Measurements from ENCODE around the gene RACK1. TPM values are rescaled to one million over a fixed set of nuclear protein-coding genes. Genes with fewer than 3 reads are reported as not detected.

Gene RACK1
- total and polyA plus RNA-seq, 10 donors: 1,202 to 3,598 (median 2,333) TPM

GRCh38 chr5:181230551-181230950 lies 13.2 kb downstream of the RACK1 start:
- H3K4me3 ChIP-seq: no peak overlapping the region
- H3K27me3 ChIP-seq (replicated peaks in 1 of 7): no peaks in the 10 kb centered on the region

GRCh38 chr5:181229996-181230395 lies 13.7 kb downstream of the RACK1 start:
- H3K4me1 ChIP-seq: peaks cover 0 to 47% (median 14%) of the 10 kb centered on the region in 6 donors
- H3K27ac ChIP-seq: no peak overlapping the region

More at GRCh38 chr5:181230551-181230950, 13.2 kb downstream of the RACK1 start:
- intact Hi-C loops (cut with DNase I; ENCODE audit: low total_unique reads): no loop called here
- peaks cover 0 to 42% (median 9%) of the 10 kb centered on the region in 6 donors for H3K4me1 ChIP-seq
- no peak overlapping the region for H3K27ac ChIP-seq
- TF ChIP-seq CTCF (IDR thresholded peaks at IDR 0.05 in 8 of 11, conservative IDR thresholded peaks at IDR 0.05 in 3 of 11) (no peak), POLR2A (IDR thresholded peaks at IDR 0.05) (no peak), POLR2AphosphoS5 (IDR thresholded peaks at IDR 0.05) (no peak)
- peaks cover 0 to 85% (median 61%) of the 10 kb centered on the region in 6 donors for H3K36me3 ChIP-seq
- DNase-seq: no peak
- WGBS, 5 donors: 62 to 77% (median 69%) methylated on average over 6 of the region's 6 CpGs
- H3K9me3 ChIP-seq: no peaks in the 10 kb centered on the region

GRCh38 chr5:181224390-181225229 lies 19.1 kb downstream of the RACK1 start:
- intact Hi-C loops (cut with DNase I; ENCODE audit: low total_unique reads): no loop called here
- H3K27ac ChIP-seq: peak overlapping the region; percentile 92 to 99 (median 97)
- peaks cover 0 to 26% (median 12%) of the 10 kb centered on the region in 6 donors for H3K36me3 ChIP-seq
- TF ChIP-seq POLR2AphosphoS5 (IDR thresholded peaks at IDR 0.05): peak in 2 of 3 donors; percentile 43
- no peak for TF ChIP-seq CTCF (IDR thresholded peaks at IDR 0.05 in 8 of 11, conservative IDR thresholded peaks at IDR 0.05 in 3 of 11)
- H3K4me1 ChIP-seq: peaks cover 6 to 83% (median 40%) of the 10 kb centered on the region in 6 donors
- 46 to 63% (median 58%) methylated on average over 20 to 22 of the region's 22 CpGs for WGBS, 5 donors
- H3K9me3 ChIP-seq: no peaks in the 10 kb centered on the region
- no peaks in the 10 kb centered on the region for H3K27me3 ChIP-seq (replicated peaks in 1 of 7)
- peak overlapping the region; percentile 64 to 96 (median 70) for H3K4me3 ChIP-seq
- peak; percentile 91 for DNase-seq

More at GRCh38 chr5:181229996-181230395, 13.7 kb downstream of the RACK1 start:
- 82 to 93% (median 87%) methylated on average over 13 of the region's 13 CpGs for WGBS, 5 donors
- Histone ChIP-seq H3K27me3 (replicated peaks in 1 of 7) (no peaks in the 10 kb centered on the region), H3K36me3 (peaks cover 0 to 80% (median 56%) of the 10 kb centered on the region in 6 donors), H3K4me3 (no peak overlapping the region), H3K9me3 (no peaks in the 10 kb centered on the region)
- no peak for DNase-seq
- intact Hi-C loops (cut with DNase I; ENCODE audit: low total_unique reads): no loop called here
- TF ChIP-seq CTCF (IDR thresholded peaks at IDR 0.05 in 8 of 11, conservative IDR thresholded peaks at IDR 0.05 in 3 of 11): no peak
- no peak for TF ChIP-seq POLR2A (IDR thresholded peaks at IDR 0.05)
- TF ChIP-seq POLR2AphosphoS5 (IDR thresholded peaks at IDR 0.05): no peak

GRCh38 chr5:181223729-181224389 lies 19.8 kb downstream of the RACK1 start:
- H3K27ac ChIP-seq: peak overlapping the region; percentile 92 to 99 (median 97)
- intact Hi-C loops (cut with DNase I; ENCODE audit: low total_unique reads): no loop called here
- TF ChIP-seq POLR2AphosphoS5 (IDR thresholded peaks at IDR 0.05) (no peak), CTCF (IDR thresholded peaks at IDR 0.05 in 8 of 11, conservative IDR thresholded peaks at IDR 0.05 in 3 of 11) (no peak), POLR2A (IDR thresholded peaks at IDR 0.05) (no peak)
- peaks cover 6 to 83% (median 42%) of the 10 kb centered on the region in 6 donors for H3K4me1 ChIP-seq
- no peak for DNase-seq
- peaks cover 0 to 18% (median 9%) of the 10 kb centered on the region in 6 donors for H3K36me3 ChIP-seq
- no peaks in the 10 kb centered on the region for H3K27me3 ChIP-seq (replicated peaks in 1 of 7)
- peak overlapping the region; percentile 64 to 96 (median 70) for H3K4me3 ChIP-seq
- no peaks in the 10 kb centered on the region for H3K9me3 ChIP-seq
- WGBS, 5 donors: 0 to 1% (median 0%) methylated on average over 29 to 31 of the region's 31 CpGs

All from spleen (tissue), 11 donors.